LoVo (cell line): ENCODE data around the gene HOXB4.

Source experiments
- DNase-seq: peaks from one replicate; pipeline ENCODE4 v3.0.0-alpha.2; 2016; ENCODE audit warnings: low spot score

HOXB4 gene

DNA sequence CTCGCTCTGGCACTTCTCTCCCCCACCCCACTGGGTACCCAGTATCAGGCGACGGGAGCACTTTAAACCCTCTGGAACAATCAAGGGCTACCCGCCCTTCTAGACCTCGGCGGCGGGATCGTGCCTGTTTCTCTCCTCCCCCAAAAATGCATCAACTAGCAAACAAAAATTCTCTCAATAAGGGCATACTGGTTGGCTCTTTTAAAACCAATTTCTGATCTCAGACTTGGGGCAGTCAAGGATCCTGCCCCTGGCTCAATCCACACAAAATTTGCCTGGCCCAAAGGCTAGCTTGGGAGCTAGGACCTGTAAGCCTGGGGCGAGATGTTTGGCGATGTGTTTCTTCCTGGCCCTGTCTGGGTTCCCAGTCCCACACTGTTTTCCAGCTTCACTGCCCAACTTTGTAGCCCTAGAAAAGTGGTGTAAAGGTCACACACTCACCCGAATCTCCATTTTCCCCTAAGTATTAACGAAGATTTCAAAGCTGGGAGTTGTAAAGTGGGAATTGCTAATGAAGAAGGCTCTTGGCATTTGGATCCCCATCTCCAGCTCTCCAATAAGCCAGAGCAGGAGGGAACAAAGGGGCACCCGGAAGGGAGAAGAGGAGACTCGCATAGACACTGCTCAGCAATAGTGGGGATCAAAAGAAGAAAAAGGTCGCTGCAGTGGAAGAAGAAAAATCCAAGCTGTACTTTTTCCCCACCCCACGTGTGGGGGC lies 18.9 kb downstream of the HOXB4 start:
- no peak for DNase-seq

DNA sequence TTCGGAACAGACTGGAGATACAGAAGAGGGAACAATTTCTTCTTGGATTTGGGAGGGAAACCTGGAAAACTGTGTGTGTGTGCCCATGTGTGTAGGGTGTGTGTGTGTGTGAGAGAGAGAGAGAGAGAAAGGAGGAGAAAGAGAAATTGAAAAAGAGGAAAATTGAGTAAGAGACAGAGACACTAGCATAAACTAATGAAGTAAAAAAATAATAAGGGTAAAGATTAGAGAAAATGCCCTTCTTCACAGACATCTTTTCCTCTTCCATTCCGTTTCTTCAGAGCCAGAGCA lies 19.4 kb downstream of the HOXB4 start:
- DNase-seq = no peak

DNA sequence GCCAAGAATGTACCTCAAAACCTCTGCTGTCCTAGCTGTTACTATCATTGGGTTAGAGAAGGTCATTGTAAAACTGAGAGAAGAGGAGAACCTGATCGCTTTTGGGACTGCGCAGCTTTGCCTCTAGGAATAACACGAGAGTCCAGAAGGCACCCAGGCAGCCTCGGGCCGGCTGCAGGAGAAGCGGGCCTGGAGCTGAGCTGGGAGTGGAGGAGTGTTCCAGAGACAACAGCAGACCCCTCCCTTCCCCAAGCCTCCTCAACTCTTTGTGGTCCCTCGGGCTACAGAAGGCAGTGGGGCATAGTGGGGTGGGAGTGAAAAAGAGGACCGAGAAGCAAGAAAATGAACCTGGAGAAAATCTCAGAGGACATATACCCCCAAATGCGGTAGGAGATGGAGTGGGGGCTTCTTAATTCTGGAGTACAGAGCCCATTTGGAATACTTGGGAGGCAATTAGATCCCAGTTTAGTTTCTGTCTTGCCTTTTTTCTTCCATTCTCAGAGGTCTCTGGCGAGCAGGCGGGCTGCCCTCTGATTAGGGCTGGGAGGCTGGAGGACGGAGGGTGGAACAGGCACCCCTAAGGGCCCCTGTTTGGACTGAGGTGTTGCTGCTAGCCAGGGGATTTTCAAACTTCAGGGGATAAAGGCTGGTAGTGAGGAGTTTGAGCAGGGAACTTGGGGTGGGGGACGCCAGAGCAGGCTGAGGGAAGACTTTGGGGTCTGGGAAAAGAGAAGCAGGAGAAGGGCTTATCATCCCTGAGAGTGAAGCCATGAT lies 19.9 kb downstream of the HOXB4 start:
- DNase-seq = no peak

DNA sequence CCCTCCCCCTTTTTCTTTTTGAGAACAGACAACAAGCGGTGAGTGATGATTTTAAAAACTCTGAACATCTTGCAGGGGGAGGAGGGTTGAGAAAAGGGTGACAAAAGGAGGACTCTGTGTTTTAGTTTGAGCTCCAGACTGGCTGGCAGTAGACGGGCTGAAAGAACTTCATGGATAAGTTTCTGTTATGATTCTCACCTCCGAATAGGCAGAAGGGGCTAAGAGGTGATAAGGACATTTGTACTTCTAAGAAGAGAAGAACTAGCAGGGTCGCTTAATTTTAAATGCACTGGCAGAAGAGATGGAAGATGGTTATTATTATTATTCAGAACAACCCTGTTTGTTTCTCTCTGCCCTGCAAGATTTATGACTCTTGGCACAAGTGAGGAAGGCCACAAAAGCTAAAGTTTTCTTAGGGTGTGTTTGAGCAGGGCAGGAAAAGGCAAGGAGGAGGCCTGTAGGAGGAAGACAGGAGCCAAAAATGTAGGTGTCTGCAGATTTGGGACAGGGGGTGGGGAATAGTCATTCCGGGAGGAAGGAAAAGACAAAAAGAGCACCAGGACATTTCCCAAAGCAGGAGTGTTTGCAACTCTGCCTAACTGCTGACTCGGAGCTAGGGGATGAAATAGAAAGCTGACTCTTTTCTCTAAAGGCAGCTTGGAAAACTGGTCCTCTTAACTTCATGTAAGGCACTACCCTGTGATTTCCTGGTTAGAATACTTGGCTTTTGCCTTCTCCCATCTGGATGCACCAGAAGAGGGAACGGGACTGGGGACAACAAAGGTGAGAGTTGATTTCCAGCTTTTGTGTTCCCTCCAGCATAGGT lies 21.4 kb downstream of the HOXB4 start:
- no peak for DNase-seq

DNA sequence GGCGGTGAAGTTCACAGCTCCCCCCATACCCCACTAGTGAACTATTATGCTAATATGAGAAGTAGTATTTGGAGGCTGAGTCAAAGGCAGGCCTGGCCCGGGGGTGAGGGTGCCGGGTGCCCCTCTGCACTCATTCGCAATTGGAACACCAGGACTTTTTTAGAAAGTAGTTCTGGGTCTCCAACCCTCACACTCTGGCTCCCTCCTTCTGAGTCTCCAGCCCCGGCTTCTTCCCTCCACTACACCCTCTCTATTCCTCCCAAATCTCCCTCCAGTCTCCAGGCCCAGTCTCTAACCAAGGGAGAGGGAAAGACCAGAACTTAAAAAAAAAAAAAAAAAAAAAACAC lies 21.9 kb downstream of the HOXB4 start:
- DNase-seq = no peak

DNA sequence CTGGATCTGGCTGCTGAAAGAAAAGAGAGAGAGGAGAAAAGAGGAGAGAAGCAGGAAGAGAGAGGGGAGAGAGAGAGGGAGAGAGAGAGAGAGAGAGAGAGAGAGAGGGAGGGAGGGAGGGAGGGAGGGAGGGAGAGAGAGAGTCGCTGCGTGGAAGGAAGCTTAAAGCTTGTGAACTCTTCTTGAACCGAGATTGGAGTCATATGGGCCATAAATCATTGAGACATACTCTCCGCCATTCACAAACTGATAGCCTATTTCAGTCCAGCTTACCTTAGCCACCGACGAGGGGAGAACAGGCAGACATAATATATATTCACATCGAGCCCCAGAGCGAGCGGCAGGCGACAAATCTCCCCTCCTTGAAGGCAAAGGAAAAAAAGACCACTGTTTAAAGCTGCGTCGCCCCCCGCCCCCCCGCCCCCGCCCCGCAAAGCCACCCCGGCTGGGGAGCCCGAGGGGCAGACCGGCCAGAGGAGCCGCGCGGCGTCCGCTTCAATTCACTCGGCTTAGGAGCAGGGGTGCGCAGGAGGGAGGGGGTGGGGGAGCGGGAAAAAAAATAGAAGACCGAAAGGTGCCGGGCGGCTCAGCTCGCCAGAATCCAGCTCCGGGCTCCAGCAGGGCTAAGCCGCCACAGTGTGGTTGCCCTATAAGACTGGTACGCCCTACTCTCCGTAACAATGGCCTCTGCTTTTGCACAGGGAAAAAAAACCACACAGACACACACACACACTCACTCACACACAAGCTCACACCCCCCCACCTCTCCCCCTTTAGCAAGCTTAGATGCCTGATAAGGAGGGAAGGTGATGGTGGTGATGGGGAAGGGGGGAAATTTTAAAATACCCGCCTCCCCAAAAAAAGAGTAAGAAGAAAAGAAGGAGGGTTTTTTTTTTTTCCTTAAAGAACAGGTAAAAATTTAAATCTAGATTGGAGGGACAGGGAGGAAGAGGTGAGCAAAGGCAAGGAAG lies 22.6 kb downstream of the HOXB4 start:
- no peak for DNase-seq

DNA sequence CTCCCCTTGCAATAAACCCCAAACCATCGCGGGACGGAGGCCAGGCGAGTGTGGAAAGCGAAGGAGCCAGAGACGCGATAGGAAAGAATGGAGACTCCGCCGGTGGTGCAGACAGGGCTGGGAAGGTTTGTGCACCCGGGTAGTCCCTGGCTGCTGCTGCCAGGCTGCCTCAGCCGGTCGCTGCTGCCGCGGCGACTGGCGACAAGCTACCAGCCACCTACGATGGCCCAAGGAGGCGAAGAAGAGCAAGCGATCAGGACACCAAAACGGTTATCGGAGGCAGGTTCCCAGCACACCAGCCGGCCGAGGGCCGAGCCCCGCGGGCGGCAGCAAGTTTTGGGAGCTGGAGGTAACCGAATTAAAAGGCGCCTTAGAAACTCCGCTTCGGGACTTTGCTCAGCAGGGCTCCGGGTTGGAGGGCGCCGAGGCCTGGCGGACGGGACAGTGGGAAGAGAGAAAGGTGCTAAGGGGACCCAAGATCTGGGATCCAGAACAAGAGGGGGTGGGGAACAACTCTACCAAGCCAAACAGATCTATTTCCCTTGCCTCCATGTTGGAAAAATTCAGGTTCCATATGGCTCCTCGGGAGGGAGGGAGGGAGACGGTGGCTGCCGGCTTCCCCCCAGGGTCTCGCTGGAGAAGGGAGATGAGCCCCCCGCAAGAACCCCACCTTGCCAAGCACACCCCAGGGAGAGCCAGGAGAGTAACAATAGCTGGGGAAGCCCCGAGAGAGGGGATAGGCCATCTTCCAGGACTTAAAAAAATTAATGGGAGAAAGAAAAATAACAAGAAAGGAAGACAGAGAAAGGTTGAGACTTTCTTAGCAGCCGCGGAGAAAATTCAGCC lies 23.5 kb downstream of the HOXB4 start:
- DNase-seq = no peak

DNA sequence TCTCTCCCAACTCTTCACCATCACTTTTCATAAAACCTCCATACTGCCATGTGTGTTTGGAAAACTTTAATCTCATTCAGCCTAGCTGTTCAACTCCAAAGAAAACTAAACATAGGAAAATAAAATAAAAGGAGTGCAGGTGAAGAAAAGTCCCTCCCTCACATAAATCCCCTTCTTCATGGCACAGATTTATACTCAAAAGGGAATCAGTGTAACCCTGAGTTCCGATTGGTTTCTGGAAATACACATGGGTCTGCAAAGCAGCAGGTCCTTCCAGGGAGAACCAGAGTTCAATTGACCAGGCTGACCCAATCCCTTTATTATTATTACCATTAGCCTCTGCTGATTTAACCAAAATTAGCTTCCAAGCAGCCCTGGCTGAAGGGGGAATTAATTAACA lies 24.3 kb downstream of the HOXB4 start:
- no peak for DNase-seq

DNA sequence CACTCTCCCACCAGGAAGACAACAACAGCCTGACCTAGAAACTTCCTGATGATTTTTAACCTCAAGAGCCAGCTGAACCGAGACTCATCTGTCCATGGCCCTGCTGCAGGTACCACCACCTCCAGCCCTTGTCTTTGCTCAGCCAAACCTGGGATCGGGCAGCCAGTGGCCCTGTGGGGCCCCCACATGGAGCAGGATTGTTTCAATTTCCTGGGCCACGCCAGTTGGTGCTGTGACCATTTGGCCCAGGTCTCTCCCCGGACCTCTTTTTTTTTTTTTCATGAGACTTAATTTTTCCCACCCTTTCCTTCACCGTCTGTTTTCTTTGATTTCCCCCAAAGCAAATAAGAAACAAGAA lies 25.0 kb downstream of the HOXB4 start:
- DNase-seq = no peak

DNA sequence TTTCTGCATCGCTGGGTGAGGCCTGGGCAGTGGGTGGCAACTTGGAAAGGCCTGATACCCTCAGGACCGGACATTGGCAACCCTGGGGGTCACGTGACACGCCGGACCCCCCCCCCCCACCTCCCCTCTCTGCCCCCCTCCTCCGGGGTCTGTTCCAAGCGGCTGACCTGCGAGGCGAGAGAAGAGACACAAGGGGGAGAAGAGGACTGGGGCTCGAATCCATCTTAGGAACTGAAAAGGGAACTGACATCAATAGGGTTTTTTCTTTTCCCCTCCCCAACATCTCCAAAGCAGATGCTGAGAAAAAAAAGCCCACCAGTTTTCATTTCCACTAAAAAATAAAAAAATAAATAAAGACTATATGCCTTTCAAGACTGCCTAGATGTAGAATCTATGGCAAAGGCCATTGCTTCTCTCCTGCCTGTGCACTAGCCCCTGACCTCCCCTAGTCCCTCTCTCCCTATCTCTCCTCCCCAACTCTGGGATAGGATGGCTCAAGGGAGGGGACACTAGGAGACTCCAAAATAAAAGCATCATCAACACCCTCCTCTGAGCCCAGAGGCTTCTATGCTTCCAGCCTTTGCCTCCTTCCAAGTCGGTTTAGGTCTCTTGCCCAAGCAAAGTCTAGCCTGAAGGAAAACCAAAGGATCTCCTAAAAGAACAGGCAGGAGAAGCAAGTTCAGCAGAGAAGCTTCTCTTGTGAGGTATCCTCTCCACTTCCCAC lies 25.5 kb downstream of the HOXB4 start:
- DNase-seq = no peak

DNA sequence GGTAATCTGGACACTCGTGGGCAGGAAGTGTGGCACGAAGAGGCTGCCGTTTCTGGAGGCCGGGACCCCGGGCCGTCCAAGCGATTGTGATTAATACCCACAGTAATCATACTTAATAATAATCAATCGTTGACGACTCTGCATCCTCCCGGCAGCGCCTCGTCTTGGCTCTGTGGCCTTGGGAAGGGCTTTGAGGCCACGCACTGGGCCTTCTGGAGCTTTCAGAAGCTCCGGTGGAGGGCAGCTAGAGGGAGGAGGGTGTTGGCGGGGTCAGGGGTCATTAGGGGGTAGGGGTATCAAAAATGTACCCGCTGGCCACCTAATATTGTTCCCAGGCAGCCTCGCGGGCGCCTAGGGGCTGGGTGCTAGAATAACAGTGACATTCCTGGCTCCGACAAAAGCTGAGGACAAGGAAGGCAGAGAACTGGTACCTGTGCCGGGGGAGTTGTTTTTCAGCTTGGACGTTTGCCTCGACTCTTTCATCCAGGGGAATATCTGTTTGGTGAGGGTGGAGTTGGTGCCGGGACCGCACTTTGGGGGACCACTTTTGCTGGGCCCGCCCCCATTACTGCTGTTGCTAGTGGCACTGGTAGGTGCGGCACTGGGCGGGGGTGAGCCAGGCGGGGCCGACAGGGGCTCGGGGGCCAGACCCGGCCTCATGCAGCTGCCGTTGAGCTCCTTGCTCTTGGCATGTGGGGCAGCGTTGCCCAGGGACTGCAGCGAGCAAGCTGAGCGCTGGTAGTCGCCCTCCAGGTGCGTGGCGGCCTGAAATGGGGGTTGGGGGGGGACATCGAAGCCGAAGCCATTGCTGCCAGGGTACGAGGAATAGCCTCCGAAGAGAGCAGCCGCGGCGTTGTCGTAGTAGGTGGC lies 26.3 kb downstream of the HOXB4 start:
- DNase-seq = no peak

DNA sequence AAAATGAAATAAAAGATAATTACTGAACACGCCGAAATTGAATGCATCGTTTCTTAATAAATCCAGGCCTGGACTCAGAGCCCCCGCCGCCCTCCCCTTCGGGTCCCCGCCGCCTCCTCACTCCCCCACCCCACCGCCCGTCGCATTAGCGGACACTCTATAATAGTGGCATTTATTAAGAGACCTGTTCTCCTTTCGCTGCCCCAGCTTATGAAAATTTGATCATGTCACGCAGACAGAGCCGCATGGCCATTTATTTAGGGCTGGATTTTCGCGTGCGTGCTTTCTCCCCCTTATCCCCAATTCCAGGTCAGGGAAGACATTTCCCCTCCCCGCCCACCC lies 27.0 kb downstream of the HOXB4 start:
- DNase-seq = no peak

DNA sequence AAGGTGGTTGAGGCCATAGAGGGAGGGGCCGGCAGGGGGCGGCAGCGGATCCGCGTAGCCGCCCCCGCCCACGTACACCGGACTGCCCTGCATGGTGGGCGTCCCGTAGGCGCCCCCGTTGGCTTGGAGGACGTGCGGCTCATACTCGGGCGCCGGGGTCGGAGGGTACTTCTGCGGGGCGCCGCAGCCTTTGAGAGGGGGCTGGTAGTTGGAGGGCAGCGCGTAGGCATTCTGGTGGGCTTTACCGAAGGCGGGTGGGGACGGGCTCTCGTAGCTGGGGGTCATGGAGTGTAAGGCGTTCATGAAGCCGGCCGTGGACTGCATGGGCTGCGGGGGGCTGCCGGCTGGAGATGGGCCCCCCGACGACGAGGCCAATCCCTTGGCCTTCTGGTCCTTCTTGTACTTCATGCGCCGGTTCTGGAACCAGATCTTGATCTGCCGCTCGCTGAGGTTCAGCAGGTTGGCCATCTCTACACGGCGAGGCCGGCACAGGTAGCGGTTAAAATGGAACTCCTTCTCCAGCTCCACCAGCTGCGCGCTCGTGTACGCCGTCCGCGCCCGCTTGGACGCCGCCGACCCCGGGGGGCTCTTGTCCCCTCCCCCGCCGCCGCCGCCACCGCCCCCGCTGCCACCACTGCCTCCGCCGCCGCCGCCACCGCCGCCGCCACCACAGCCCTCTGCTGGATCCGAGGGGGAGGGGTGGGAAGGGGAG lies 27.5 kb downstream of the HOXB4 start:
- DNase-seq = no peak

DNA sequence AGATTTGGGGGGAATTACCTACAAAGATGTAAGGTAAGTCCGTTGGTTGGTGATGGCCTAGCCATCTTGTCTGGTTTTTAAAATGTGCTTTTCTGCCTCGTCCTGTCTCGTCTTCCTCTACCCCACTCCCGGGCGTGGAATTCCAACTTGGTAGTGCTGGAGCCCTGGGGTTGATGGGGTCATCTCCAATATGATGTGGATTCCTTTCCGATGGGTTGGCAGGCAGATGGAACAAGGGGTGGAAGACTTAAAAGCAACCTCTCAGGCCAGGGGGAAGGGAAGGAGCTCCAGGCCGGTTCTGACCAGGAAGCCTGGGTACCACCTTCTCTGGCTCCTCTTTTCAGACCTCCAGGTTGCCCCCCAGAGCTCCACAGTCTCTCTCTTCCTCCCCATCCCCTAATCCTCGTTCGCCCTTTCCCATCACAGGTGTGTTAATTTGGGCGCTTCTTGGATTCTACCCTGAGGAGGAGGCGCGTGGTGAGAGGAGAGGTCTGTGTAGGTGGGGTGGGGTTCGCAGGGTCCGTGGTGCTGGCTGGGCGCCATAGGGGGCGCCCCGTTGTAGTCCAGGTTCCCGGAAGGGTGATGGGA lies 28.1 kb downstream of the HOXB4 start:
- no peak for DNase-seq

DNA sequence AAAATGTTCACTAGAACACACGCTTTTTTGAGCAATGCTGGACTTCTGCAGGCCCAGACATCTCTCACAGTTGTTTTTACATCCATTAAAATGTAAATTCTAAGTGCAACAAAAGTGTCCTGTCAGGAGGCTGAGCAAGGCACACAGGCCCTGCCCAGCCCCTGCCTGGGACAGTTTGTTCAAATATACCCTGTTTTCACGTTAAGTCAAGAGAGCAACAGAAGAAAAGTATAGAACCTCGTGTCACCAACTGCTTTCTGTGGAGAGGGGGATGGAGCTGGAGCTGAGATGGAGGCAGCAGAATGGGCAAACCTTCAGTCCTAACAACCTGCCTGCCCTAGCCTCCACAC lies 28.9 kb downstream of the HOXB4 start:
- DNase-seq = no peak

DNA sequence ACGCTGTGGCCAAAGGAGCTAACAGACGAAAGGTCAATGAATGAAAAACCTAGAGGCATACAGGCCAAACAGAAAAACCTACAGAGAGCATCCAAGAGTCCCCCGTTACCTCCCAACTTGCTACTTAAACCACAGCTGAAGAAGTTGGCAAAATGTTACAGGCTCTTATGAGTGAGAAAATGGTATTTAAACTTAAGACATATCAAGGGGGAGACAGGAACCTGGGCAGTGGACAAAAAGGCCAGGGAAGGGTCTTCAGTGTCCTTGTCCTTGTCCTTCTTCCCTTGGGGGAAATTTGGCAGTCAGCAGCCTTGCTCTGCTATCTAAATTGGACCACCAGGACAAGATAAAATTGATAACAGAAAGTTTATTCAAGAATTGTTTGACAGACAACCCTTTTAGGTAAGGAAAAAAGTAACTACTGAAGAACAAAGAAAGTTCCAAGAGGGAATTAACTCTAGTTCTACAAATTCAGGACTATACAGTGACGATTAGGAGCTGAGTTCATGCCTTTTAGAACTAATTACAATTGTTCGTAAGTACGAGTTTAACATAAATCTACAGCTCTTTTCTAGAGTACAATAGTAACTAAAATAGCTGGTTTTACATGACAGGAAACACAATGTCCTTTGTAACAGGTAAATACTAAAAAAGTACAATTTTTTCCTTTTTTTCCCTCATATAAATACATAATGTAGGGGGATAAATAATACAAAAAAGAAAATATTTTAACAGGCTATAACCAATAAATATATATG lies 29.4 kb downstream of the HOXB4 start:
- DNase-seq = no peak

DNA sequence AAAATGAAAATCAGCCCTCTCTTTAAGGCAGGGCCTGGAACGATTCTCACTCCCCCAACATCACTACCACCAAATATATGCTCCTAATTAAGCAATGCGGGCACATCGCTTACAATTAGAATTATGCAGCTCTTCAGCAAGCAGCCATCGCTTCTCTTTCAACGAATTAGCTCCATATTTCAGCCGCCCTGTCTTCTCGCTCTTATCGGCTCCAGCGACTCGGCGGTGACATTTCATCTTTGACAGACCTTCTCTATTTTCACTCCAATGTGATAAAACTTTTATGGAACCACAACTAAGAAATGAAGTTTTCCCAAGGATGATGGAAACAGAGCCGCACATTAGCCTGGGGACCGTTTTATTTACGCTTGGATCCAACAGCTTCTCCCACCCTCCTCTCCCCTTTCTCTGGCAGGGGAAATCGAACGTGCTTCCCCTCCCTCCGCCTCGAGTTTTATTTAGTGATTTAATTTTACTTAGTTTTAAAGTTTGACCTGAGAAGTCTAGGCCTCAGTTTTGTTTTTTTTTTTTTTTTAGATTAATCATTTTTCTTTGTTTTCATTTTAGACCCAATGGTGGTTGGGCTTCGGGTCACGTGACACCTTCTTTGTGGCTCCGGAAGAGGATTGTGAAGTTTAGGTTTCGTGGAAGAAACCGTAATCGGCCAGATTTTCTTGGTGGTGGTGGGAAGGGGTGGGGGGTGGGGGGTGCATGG lies 30.2 kb downstream of the HOXB4 start:
- no peak for DNase-seq
